ENCODE results near the gene GIPC2.

The GIPC2 gene

GRCh38 chr1:78088015-78088414 is 42.2 kb downstream of the GIPC2 start:
- no peak for TF ChIP-seq CTCF (IDR thresholded peaks at IDR 0.05; ENCODE audit: low read depth, low read length, poor library complexity, severe bottlenecking)
- no peak for TF ChIP-seq EZH2phosphoT487 (IDR thresholded peaks at IDR 0.05; ENCODE audit: borderline replicate concordance, low read length)
- Histone ChIP-seq H3K27me3 (ENCODE audit: control insufficient read depth, low read length) (no peaks in the 10 kb centered on the region), H4K20me1 (ENCODE audit: control insufficient read depth, insufficient read depth, low read depth, low read length) (no peaks in the 10 kb centered on the region), H3K4me2 (ENCODE audit: low read length) (no peak overlapping the region), H3K4me1 (ENCODE audit: control insufficient read depth, low read length) (no peaks in the 10 kb centered on the region), H3K4me3 (ENCODE audit: low read length) (no peak overlapping the region), H3K9me2 (replicated peaks; ENCODE audit: control insufficient read depth, low read length) (no peaks in the 10 kb centered on the region), H3F3A (ENCODE audit: control insufficient read depth, insufficient read depth) (no peaks in the 10 kb centered on the region), H3K9me3 (ENCODE audit: control insufficient read depth, insufficient read depth, low read length) (no peaks in the 10 kb centered on the region), H3K27ac (ENCODE audit: low read depth, low read length) (no peak overlapping the region), H3K36me3 (ENCODE audit: control insufficient read depth, low read length) (no peaks in the 10 kb centered on the region), H3K79me2 (ENCODE audit: control insufficient read depth, low read length) (no peaks in the 10 kb centered on the region)

GRCh38 chr1:78088486-78088885 is 42.7 kb downstream of the GIPC2 start:
- Histone ChIP-seq H3K36me3 (ENCODE audit: control insufficient read depth, low read length) (no peaks in the 10 kb centered on the region), H4K20me1 (ENCODE audit: control insufficient read depth, insufficient read depth, low read depth, low read length) (no peaks in the 10 kb centered on the region)
- no peak for TF ChIP-seq EZH2phosphoT487 (IDR thresholded peaks at IDR 0.05; ENCODE audit: borderline replicate concordance, low read length)
- no peak for TF ChIP-seq CTCF (IDR thresholded peaks at IDR 0.05; ENCODE audit: low read depth, low read length, poor library complexity, severe bottlenecking)

GRCh38 chr1:78089010-78089409 is 43.2 kb downstream of the GIPC2 start:
- H3K36me3 ChIP-seq (ENCODE audit: control insufficient read depth, low read length) = no peaks in the 10 kb centered on the region
- H3F3A ChIP-seq (ENCODE audit: control insufficient read depth, insufficient read depth) = no peaks in the 10 kb centered on the region
- H3K79me2 ChIP-seq (ENCODE audit: control insufficient read depth, low read length) = no peaks in the 10 kb centered on the region
- no peak overlapping the region for H3K27ac ChIP-seq (ENCODE audit: low read depth, low read length)
- no peak overlapping the region for H3K4me2 ChIP-seq (ENCODE audit: low read length)
- no peaks in the 10 kb centered on the region for H3K4me1 ChIP-seq (ENCODE audit: control insufficient read depth, low read length)
- no peaks in the 10 kb centered on the region for H4K20me1 ChIP-seq (ENCODE audit: control insufficient read depth, insufficient read depth, low read depth, low read length)
- no peaks in the 10 kb centered on the region for H3K9me3 ChIP-seq (ENCODE audit: control insufficient read depth, insufficient read depth, low read length)
- peaks cover 2% of the 10 kb centered on the region; the same call in 1 of the 2 replicates for H3K27me3 ChIP-seq (ENCODE audit: control insufficient read depth, low read length)
- H3K4me3 ChIP-seq (ENCODE audit: low read length) = no peak overlapping the region
- no peak for TF ChIP-seq EZH2phosphoT487 (IDR thresholded peaks at IDR 0.05; ENCODE audit: borderline replicate concordance, low read length)
- no peaks in the 10 kb centered on the region for H3K9me2 ChIP-seq (replicated peaks; ENCODE audit: control insufficient read depth, low read length)

More at GRCh38 chr1:78088486-78088885, 42.7 kb downstream of the GIPC2 start:
- H3K4me1 ChIP-seq (ENCODE audit: control insufficient read depth, low read length) = no peaks in the 10 kb centered on the region
- no peaks in the 10 kb centered on the region for H3K9me3 ChIP-seq (ENCODE audit: control insufficient read depth, insufficient read depth, low read length)
- no peak overlapping the region for H3K27ac ChIP-seq (ENCODE audit: low read depth, low read length)
- no peak overlapping the region for H3K4me3 ChIP-seq (ENCODE audit: low read length)
- H3K9me2 ChIP-seq (replicated peaks; ENCODE audit: control insufficient read depth, low read length) = no peaks in the 10 kb centered on the region
- no peaks in the 10 kb centered on the region for H3F3A ChIP-seq (ENCODE audit: control insufficient read depth, insufficient read depth)
- no peaks in the 10 kb centered on the region for H3K79me2 ChIP-seq (ENCODE audit: control insufficient read depth, low read length)
- peaks cover under 1% of the 10 kb centered on the region; the same call in 1 of the 2 replicates for H3K27me3 ChIP-seq (ENCODE audit: control insufficient read depth, low read length)
- no peak overlapping the region for H3K4me2 ChIP-seq (ENCODE audit: low read length)

- Histone ChIP-seq H3K4me1 (ENCODE audit: control insufficient read depth, low read length) (no peaks in the 10 kb centered on the region), H3K9me2 (replicated peaks; ENCODE audit: control insufficient read depth, low read length) (no peaks in the 10 kb centered on the region), H3K4me2 (ENCODE audit: low read length) (no peak overlapping the region), H3K27ac (ENCODE audit: low read depth, low read length) (no peak overlapping the region), H3F3A (ENCODE audit: control insufficient read depth, insufficient read depth) (no peaks in the 10 kb centered on the region), H3K79me2 (ENCODE audit: control insufficient read depth, low read length) (no peaks in the 10 kb centered on the region), H3K9me3 (ENCODE audit: control insufficient read depth, insufficient read depth, low read length) (no peaks in the 10 kb centered on the region), H4K20me1 (ENCODE audit: control insufficient read depth, insufficient read depth, low read depth, low read length) (no peaks in the 10 kb centered on the region), H3K27me3 (ENCODE audit: control insufficient read depth, low read length) (peaks cover 5% of the 10 kb centered on the region; the same call in 1 of the 2 replicates), H3K4me3 (ENCODE audit: low read length) (no peak overlapping the region), H3K36me3 (ENCODE audit: control insufficient read depth, low read length) (no peaks in the 10 kb centered on the region)
- TF ChIP-seq CTCF (IDR thresholded peaks at IDR 0.05; ENCODE audit: low read depth, low read length, poor library complexity, severe bottlenecking) = no peak
- no peak for TF ChIP-seq EZH2phosphoT487 (IDR thresholded peaks at IDR 0.05; ENCODE audit: borderline replicate concordance, low read length)
These were observed 44.8 kb downstream of the GIPC2 start for GRCh38 chr1:78090472-78091133.
